HPDE6-E6E7 (cell line): ENCODE data around the gene CAMKK2.
"Not testable (repeated sequence)": the region's sequence is repeated elsewhere in the genome, so short reads cannot be mapped to it uniquely, and the experiment has no call there.

Experiments
- DNase-seq: peaks from one replicate; pipeline ENCODE4 v3.0.0; 2011; ENCODE audit warnings: missing footprints; ENCODE audit errors: extremely low spot score

Gene CAMKK2

GRCh38 chr12:121245951-121246350, 50.6 kb downstream of the CAMKK2 start:
- no peak for DNase-seq

GRCh38 chr12:121245031-121245430, 51.5 kb downstream of the CAMKK2 start:
- no peak for DNase-seq

- DNase-seq: no peak
These were observed 55.1 kb downstream of the CAMKK2 start for GRCh38 chr12:121241156-121241970.

GRCh38 chr12:121240484-121241101, 55.9 kb downstream of the CAMKK2 start:
- DNase-seq: no peak

GRCh38 chr12:121240062-121240420, 56.5 kb downstream of the CAMKK2 start:
- DNase-seq: no peak

- DNase-seq: no peak
These were observed 57.0 kb downstream of the CAMKK2 start for GRCh38 chr12:121239351-121240061.

- DNase-seq: no peak
These were observed 57.7 kb downstream of the CAMKK2 start for GRCh38 chr12:121238604-121239350.

GRCh38 chr12:121238086-121238485, 58.4 kb downstream of the CAMKK2 start:
- DNase-seq: no peak

GRCh38 chr12:121237415-121237814, 59.1 kb downstream of the CAMKK2 start:
- no peak for DNase-seq

GRCh38 chr12:121236776-121237175, 59.7 kb downstream of the CAMKK2 start:
- no peak for DNase-seq

GRCh38 chr12:121233628-121234020, 62.9 kb downstream of the CAMKK2 start:
- no peak for DNase-seq

- no peak for DNase-seq
These were observed 63.4 kb downstream of the CAMKK2 start for GRCh38 chr12:121232977-121233627.

GRCh38 chr12:121232163-121232562, 64.3 kb downstream of the CAMKK2 start:
- DNase-seq: no peak

- no peak for DNase-seq
These were observed 66.0 kb downstream of the CAMKK2 start for GRCh38 chr12:121230538-121230907.

- DNase-seq: peak; percentile 70
These were observed 66.5 kb downstream of the CAMKK2 start for GRCh38 chr12:121229826-121230537.

- no peak for DNase-seq
These were observed 67.4 kb downstream of the CAMKK2 start for GRCh38 chr12:121228919-121229665.

- peak; percentile 79 for DNase-seq
These were observed 69.2 kb downstream of the CAMKK2 start for GRCh38 chr12:121227294-121227693.

- not testable (repeated sequence) for DNase-seq
These were observed 69.6 kb downstream of the CAMKK2 start for GRCh38 chr12:121226871-121227270.

GRCh38 chr12:121226399-121226798, 70.1 kb downstream of the CAMKK2 start:
- DNase-seq: no peak

GRCh38 chr12:121224591-121224990, 71.9 kb downstream of the CAMKK2 start:
- DNase-seq: no peak
